ENCODE results near the gene CD79B. TPM values are rescaled to one million over a fixed set of nuclear protein-coding genes. Genes with fewer than 3 reads are reported as not detected.

The CD79B gene
- polyA plus RNA-seq, 1 donor from 2014 or later = not detected

DNA sequence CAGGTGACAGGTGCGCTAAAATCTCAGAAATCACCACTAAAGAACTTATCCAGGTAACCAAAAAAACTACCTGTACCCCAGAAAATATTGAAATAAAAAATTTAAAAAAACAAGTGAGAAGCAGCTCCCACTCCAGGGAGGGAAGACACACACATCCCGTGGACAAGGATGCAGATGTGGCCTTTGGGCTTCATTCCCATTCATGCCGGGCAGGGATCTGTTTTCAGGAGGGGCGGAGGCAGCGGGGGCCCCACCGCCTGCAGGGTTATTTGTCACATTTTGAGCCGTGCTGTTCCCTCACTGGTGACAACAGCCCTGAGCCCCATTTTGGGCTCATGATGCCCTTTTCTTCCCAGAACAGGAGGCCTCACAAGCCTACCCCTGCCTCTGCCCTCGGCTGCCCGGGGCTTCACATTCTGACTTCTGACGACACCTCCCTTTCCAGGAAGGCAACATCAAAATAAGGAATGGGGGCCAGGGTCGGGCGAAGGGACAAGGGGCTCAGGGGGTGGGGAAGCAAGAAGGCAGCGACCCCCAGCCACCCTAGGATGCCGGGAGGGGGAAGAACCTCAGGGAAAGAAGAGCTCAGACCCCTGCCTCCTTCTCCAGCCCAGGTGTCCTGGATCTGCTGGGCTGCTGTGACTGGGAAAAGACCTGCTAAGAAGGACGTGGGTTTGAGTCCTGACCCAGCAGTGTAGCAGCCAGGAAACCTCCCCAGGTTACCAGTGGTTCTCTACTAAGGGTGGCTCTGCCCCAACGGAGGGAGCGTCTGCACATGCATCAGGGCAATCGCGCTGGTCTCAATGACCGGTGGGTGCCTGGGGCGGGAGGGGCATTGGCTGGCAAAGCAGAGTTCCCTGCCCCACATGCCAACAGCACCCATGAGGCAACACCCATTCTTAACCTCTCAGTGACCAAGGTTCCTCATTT lies 2.3 kb upstream of the CD79B start:
- Histone ChIP-seq H3K9me2 (ENCODE audit: insufficient read depth, low read length) (no peaks in the 10 kb centered on the region), H3K27ac (ENCODE audit: low read length) (no peak overlapping the region), H3K4me3 (ENCODE audit: low read length) (no peak overlapping the region), H3K27me3 (ENCODE audit: insufficient read depth, low read depth, low read length) (no peaks in the 10 kb centered on the region), H3K36me3 (ENCODE audit: insufficient read depth, low read length) (no peaks in the 10 kb centered on the region), H3K9me3 (ENCODE audit: low read length) (no peaks in the 10 kb centered on the region), H2AFZ (ENCODE audit: low read depth, low read length) (no peak overlapping the region), H3F3A (ENCODE audit: insufficient read depth, low read length, poor library complexity, severe bottlenecking) (no peaks in the 10 kb centered on the region), H3K79me2 (replicated peaks; ENCODE audit: insufficient read depth, low read length) (no peaks in the 10 kb centered on the region), H3K9ac (ENCODE audit: low read length) (no peak overlapping the region), H3K4me2 (ENCODE audit: low read length) (no peak overlapping the region), H4K20me1 (ENCODE audit: insufficient read depth) (no peaks in the 10 kb centered on the region)
- no peak for TF ChIP-seq MXI1 (conservative IDR thresholded peaks at IDR 0.05; ENCODE audit: poor library complexity, severe bottlenecking)
- no peak for TF ChIP-seq EP300 (conservative IDR thresholded peaks at IDR 0.05; ENCODE audit: poor library complexity, severe bottlenecking)
- TF ChIP-seq TAF1 (IDR thresholded peaks at IDR 0.05; ENCODE audit: low read depth) = no peak
- TF ChIP-seq POLR2AphosphoS5 (IDR thresholded peaks at IDR 0.05) = no peak
- TF ChIP-seq, protein P1, sequence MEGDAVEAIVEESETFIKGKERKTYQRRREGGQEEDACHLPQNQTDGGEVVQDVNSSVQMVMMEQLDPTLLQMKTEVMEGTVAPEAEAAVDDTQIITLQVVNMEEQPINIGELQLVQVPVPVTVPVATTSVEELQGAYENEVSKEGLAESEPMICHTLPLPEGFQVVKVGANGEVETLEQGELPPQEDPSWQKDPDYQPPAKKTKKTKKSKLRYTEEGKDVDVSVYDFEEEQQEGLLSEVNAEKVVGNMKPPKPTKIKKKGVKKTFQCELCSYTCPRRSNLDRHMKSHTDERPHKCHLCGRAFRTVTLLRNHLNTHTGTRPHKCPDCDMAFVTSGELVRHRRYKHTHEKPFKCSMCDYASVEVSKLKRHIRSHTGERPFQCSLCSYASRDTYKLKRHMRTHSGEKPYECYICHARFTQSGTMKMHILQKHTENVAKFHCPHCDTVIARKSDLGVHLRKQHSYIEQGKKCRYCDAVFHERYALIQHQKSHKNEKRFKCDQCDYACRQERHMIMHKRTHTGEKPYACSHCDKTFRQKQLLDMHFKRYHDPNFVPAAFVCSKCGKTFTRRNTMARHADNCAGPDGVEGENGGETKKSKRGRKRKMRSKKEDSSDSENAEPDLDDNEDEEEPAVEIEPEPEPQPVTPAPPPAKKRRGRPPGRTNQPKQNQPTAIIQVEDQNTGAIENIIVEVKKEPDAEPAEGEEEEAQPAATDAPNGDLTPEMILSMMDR (IDR thresholded peaks at IDR 0.05; ENCODE audit: poor library complexity, severe bottlenecking) = no peak
- no peak for TF ChIP-seq EZH2 (IDR thresholded peaks at IDR 0.05; ENCODE audit: borderline replicate concordance, insufficient read depth, low read length, poor library complexity, severe bottlenecking)
- no peak for TF ChIP-seq SMC3 (conservative IDR thresholded peaks at IDR 0.05; ENCODE audit: poor library complexity)
- TF ChIP-seq REST (IDR thresholded peaks at IDR 0.05; ENCODE audit: borderline replicate concordance) = no peak
- no peak for TF ChIP-seq RAD21 (conservative IDR thresholded peaks at IDR 0.05)

- Histone ChIP-seq H3K36me3 (ENCODE audit: insufficient read depth, low read length) (no peaks in the 10 kb centered on the region), H3K27me3 (ENCODE audit: insufficient read depth, low read depth, low read length) (no peaks in the 10 kb centered on the region), H3K9ac (ENCODE audit: low read length) (no peak overlapping the region), H4K20me1 (ENCODE audit: insufficient read depth) (no peaks in the 10 kb centered on the region), H3K9me2 (ENCODE audit: insufficient read depth, low read length) (no peaks in the 10 kb centered on the region), H3K9me3 (ENCODE audit: low read length) (no peaks in the 10 kb centered on the region), H3F3A (ENCODE audit: insufficient read depth, low read length, poor library complexity, severe bottlenecking) (no peaks in the 10 kb centered on the region), H2AFZ (ENCODE audit: low read depth, low read length) (no peak overlapping the region), H3K79me2 (replicated peaks; ENCODE audit: insufficient read depth, low read length) (no peaks in the 10 kb centered on the region), H3K4me3 (ENCODE audit: low read length) (no peak overlapping the region), H3K4me2 (ENCODE audit: low read length) (no peak overlapping the region), H3K27ac (ENCODE audit: low read length) (no peak overlapping the region)
- TF ChIP-seq REST (IDR thresholded peaks at IDR 0.05; ENCODE audit: borderline replicate concordance) (no peak), RAD21 (conservative IDR thresholded peaks at IDR 0.05) (no peak), EZH2 (IDR thresholded peaks at IDR 0.05; ENCODE audit: borderline replicate concordance, insufficient read depth, low read length, poor library complexity, severe bottlenecking) (no peak), POLR2AphosphoS5 (IDR thresholded peaks at IDR 0.05) (no peak), MXI1 (conservative IDR thresholded peaks at IDR 0.05; ENCODE audit: poor library complexity, severe bottlenecking) (no peak), EP300 (conservative IDR thresholded peaks at IDR 0.05; ENCODE audit: poor library complexity, severe bottlenecking) (no peak), SMC3 (conservative IDR thresholded peaks at IDR 0.05; ENCODE audit: poor library complexity) (no peak), TAF1 (IDR thresholded peaks at IDR 0.05; ENCODE audit: low read depth) (no peak)
- TF ChIP-seq, protein P1 (IDR thresholded peaks at IDR 0.05; ENCODE audit: poor library complexity, severe bottlenecking) = no peak
Observed at GRCh38 chr17:63933598-63933997, 1.5 kb upstream of the CD79B start.

All from neural cell (in vitro differentiated cells).